ENCODE data around the gene PSMD13.

The PSMD13 gene

DNA sequence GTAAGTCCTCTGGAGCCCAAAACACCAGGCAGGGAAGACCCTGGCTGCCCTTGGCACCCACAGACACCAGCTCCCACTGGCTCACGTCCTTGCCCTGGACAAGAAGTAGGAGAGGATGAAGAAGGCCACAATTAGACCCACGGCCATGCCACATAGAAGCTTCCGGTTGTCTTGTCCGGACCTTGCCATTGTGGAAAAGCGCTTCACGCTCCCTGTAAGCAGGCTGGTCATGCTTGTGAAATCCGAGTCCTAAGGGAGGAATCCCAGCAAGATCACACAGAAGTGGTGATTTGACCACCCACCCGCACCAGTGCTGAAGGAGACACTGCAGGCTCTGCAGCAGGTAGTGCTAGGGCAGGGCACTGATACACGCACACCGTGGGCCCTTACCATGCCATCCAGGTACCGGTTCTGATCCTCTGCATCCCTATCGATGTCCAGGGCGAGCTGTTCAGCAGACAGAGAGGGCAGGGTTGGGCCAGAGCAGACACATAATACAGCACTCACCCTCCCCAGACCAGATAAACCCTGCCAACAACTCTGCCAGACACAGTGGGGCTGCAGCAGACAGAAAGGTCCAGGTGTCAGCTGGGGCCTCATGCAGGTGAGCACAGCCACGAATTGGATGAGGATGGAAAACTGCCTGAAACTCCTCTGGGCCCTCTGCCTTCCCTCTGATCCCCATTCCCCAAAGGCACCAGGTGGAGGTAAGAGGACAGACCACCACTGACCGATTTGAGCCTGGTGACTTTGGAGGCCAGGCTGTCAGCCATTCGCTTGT, 31.4 kb upstream of the PSMD13 start:
- no peak for DNase-seq

DNA sequence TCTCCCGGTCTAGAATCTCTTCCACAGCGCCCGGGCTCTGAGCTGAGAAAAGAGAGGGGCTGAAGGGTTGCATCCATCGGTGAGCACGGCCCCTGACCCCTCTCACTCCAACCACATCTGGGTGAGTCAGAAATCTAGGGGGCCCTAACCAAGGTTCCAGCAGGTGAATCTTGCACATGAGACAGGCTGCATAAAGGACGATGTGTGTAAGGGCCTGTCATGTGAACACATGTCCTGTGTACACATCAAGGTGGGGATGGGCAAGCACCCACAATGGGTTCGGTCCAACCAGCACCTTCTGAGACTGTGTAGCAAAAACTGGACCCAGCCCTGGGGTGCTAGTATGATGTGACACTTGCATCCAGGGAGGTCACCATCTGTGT, 30.8 kb upstream of the PSMD13 start:
- DNase-seq = no peak

DNA sequence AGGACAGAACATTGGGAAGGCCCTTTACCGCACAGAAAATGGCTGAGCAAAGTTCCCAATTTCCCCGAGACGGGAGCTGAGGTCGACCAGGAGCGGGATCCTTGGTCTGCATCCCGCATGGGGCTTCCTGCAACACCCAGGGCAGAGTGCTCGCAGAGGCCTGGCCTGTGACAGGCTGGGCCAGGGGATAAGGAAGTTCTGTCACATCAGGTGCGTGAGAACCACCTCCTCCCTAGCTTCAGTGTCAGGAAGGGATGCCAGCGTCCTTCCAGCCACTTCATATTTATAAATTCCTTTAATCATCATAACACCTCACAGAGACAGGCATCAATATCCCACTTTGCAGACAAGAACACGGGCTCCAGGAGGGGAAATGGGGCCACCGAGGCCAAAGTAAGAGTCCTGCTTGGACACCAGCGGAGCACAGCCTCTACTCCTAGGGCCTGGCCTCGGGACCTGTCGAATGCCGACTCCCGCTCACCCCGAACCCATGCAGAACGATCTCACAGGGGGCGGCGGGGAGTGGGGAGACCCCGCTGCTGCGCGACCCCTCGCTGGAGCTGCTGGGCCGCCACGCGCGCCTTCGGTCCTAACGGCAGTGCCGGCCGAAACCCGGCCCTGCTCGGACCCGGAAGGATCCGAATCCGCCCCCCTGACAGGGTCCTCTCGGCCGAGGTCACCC, 30.1 kb upstream of the PSMD13 start:
- peak; percentile 40 for DNase-seq

DNA sequence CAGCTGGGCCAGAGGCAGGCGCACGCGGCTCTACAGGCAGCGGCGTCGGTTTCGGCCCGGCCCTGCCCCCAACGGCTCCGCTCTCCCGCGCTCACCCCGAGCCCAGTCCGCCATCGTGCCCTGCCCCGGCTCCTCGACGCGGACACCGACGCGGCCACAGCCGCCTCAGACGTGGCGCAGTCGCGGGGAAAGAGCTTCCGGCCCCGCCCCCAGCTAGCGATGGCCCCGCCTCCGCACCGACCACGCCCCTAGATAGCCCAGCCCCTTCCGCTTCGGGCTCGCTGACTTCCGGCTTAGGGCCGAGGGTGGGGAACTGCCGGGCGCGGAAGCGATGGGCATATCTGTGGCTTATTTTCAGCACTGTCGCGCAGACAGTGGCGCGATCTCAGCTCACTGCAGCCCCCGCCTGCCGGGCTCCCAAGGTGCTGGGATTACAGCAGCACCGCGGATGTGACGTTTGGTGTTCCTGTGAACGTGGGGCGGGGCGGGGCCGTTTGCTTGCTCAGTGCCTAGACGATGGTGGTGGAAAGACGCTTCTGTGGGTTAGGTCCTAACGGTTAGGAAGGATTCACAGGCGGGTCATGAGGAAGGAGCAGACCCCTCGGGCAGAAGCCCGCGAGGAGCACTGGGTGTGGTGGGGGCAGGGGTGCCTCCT, 29.4 kb upstream of the PSMD13 start, which contains the start of the genes BET1L and RIC8A:
TSS of gene BET1L (minus strand) at position 192 of the 655 bp plus-strand sequence. CDS start at position 114, 78 bp downstream.
TSS of gene RIC8A (plus strand) at position 501 of the 655 bp plus-strand sequence. CDS start 1,147 bp downstream, outside the sequence.
- peak; percentile 99 for DNase-seq

DNA sequence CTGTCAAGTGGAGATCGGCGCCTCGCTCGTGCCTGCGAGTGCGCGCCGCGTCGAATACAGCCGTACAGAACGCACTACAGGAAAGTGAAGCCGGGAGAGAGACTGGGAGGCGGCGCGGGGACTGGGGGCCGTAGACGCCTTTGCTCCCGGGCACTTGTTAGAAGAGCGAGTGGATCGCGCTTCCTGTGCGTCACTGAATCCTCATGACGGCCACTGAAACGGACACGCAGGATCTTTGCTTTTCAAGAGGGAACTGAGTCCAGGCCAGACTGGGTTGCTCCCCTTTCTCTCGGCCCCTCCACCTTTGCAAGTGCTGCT, 29.0 kb upstream of the PSMD13 start:
- DNase-seq = no peak

DNA sequence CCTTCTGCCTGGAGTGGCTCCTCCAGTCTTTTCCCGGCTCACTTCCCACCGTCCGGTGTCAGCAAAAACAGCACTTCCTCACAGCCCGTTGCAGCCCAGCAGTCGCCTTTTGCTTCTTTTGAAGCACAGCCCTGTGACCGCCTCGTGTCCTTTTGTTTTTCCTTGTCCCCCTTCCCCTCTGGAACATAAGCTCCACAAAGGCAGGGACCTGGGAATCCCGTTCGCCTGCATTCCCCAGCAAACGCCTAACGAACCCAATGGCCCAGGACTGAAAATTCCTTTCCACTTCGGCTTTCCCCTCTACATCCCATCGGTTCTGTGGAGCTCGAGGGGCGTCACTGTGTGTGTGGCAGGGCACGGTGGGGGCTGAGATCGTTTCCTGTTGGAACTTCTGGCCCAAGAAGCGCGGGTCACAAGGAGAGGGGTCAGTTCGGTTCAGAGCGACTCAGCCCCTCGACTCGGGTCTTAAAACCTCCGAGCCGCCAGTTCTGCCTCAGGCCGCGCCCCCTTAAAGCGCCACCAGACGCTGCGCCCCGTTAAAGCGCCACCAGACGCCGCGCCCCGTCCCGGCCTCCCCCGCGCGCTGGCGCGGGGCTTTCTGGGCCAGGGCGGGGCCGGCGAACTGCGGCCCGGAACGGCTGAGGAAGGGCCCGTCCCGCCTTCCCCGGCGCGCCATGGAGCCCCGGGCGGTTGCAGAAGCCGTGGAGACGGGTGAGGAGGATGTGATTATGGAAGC, 28.4 kb upstream of the PSMD13 start:
- DNase-seq = peak; percentile 84

DNA sequence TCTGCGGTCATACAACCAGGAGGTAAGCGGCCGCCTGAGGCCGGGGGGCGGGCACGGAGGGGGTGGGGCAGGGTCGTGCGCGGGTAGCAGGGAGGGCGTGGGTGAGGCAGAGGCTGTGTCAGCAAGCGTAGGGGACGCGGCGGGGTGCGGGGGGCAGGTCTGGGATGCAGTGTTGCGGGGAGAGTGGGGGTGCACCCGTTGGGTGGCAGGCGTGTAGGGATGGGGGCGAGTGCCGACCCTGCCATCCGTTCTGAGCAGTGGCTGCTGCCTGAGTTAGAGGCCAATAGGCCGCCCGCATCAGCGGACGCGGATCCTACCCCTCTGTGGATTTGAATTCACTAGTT, 27.9 kb upstream of the PSMD13 start:
- no peak for DNase-seq

DNA sequence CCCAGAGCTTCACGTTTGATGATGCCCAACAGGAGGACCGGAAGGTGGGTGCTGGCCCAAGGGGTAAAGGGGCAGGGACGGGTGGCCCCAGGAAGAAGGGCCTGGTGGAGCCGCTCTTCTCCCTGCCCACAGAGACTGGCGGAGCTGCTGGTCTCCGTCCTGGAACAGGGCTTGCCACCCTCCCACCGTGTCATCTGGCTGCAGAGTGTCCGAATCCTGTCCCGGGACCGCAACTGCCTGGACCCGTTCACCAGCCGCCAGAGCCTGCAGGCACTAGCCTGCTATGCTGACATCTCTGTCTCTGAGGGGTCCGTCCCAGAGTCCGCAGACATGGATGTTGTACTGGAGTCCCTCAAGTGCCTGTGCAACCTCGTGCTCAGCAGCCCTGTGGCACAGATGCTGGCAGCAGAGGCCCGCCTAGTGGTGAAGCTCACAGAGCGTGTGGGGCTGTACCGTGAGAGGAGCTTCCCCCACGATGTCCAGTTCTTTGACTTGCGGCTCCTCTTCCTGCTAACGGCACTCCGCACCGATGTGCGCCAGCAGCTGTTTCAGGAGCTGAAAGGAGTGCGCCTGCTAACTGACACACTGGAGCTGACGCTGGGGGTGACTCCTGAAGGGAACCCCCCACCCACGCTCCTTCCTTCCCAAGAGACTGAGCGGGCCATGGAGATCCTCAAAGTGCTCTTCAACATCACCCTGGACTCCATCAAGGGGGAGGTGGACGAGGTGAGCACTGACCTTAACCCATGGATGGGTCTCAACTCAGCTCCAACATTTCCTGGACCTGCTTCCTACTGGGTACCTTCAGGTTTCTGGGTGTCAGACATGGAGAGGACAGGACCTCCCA, 27.3 kb upstream of the PSMD13 start:
- DNase-seq = no peak

DNA sequence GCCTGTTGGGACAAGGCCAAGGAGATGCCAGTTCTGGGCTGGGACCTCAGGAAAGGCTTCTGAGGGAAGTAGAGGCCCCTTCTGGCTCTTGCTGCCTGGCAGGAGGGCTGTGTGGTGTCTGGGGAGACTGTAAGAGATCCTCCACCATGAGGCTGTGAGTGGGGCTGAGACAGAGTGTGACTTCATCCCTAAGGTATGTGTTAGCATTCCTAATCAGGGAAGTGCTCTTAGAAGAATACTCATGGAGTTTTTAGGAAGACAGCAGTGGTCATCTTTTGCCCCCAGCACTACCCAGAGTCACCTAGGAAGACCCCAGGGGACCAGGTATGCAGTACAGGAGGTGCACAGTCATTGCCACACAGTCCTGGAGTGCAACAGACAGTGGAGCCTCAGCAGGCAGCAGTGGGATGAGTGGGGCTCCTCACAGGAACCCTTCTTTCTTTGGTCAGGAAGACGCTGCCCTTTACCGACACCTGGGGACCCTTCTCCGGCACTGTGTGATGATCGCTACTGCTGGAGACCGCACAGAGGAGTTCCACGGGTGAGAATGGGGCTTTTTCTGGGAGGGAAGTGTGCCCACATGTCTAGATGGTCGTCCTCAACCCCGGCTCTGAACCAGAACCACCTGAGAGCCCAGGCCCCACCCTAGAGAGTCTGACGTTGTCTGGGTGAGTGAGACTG, 26.5 kb upstream of the PSMD13 start:
- DNase-seq = peak; percentile 13

DNA sequence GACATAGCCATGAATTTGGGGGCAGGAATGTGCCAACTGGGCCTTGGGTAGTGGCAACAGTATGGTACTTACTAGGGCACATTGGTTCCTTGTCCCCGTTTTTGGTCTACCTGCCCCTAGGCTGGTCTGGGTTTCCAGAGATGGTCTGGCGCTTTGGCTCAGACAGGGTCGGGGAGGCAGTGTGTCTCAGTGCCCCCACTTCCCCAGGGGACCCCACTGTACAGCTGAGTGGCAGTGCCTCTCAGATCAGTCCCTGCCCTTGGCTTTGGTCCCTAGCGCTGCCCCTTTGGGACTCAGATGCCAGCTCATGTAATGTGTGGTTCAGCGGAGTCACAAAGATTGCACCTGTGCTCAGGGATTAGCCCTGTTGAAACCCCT, 26.0 kb upstream of the PSMD13 start:
- peak; percentile 13 for DNase-seq

DNA sequence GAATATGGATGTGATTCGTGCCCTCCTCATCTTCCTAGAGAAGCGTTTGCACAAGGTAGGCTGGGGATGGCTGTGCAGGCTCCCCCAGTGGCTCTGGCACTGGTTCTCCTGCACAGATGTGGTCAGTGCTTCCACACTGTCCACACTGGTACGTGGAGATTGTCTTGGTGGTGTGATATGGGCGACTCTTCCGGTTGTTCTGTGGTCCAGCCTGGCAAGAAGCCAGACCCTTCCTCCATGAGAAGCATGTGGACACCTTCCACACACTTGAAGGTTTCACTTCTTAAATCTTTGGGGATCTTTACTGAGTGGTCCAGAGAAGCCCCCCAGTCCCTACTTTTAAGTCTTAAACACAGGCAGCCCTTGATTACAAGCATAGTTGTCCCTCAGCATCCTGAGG, 25.5 kb upstream of the PSMD13 start:
- no peak for DNase-seq

DNA sequence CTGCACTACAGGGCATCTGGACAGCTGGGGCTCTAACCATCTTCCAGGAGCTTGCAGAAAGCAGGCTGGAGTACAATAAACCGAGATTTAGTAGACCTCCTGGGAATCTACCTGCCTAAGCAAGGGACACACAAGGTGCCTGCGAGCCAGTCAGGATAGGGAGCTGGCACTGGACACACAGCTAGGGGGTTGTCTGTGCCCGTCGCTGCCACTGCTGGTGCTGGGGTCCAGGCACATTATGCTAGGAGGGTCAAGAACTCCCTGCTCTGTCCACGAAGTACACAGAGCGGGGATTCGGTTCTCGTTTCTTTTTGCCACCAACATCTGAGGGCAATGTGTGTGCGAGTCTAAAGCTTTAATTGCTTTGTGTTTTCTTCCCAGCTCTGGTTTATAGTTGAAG, 25.0 kb upstream of the PSMD13 start:
- DNase-seq = no peak

DNA sequence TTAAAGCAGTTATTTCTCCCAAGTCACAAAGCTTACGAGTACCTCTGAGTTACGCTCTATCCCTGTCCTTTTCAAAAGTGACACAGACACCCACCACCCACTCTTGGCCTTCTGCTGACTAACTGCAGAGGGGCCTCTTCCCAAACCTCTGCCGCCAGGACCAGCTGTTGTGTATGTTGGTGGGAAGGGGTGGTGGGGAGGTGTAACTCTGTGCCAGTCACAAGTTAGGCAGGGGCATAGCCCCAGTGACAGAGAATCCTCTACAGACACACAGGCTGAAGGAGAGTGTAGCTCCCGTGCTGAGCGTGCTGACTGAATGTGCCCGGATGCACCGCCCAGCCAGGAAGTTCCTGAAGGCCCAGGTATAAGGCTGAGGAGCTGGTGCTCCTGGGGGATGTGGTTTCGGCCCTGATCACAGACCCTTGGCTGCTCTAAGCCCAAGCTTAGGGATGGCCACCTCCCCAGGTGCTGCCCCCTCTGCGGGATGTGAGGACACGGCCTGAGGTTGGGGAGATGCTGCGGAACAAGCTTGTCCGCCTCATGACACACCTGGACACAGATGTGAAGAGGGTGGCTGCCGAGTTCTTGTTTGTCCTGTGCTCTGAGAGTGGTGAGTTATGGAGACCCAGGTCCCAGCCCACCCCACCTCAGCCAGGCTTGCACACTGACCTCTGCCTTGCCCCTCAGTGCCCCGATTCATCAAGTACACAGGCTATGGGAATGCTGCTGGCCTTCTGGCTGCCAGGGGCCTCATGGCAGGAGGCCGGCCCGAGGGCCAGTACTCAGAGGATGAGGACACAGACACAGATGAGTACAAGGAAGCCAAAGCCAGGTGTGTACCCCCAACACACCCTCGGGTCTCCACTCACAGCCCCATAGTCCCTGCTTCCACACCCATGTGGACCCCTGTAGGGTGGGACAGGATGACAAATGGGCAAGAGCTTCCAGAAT, 24.4 kb upstream of the PSMD13 start:
- no peak for DNase-seq

DNA sequence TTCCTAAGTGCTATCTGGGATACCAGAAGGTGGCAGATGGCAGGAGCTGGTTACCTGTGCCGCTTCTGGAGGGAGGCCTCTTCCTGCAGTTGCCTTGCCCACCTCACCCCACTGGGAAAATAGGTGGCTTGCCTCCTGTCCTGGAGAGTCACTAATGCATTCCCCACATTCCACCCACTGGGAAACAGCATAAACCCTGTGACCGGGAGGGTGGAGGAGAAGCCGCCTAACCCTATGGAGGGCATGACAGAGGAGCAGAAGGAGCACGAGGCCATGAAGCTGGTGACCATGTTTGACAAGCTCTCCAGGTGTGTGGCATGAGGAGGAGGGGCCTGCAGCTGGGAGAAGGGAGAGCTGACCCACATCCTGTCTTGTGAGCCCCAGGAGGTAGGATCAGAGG, 23.7 kb upstream of the PSMD13 start:
- no peak for DNase-seq

DNA sequence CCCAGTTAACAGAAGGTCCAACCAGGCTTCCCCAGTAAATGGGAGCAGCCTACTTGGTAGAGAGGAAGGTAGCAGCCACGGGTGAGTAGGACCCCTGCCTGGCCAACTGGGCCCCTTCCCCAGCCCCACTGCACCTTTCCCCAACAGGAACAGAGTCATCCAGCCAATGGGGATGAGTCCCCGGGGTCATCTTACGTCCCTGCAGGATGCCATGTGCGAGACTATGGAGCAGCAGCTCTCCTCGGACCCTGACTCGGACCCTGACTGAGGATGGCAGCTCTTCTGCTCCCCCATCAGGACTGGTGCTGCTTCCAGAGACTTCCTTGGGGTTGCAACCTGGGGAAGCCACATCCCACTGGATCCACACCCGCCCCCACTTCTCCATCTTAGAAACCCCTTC, 22.7 kb upstream of the PSMD13 start:
- no peak for DNase-seq

DNA sequence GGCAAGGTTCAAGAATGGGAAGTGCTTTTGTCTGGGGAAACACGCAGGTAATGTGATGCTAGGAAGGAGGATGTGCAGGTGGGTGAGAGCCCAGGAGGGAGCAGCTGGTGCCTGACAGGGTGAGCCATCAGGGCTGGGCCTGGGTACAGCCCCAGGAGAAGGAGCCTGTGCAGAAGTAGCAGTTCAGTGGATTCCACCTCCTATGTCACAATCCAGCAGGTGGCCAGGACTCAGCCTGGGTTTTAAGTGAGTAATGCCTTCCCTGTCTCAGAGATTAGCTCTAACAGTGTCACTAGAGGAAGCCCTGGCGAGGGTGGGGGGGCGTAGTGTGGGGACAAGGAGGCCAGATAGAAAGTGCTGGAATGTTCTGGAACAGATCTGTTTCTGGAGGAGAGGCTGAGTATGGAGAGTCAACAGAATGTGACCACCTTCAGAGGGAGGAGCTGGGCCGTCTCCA, 21.2 kb upstream of the PSMD13 start:
- DNase-seq = peak; percentile 15

DNA sequence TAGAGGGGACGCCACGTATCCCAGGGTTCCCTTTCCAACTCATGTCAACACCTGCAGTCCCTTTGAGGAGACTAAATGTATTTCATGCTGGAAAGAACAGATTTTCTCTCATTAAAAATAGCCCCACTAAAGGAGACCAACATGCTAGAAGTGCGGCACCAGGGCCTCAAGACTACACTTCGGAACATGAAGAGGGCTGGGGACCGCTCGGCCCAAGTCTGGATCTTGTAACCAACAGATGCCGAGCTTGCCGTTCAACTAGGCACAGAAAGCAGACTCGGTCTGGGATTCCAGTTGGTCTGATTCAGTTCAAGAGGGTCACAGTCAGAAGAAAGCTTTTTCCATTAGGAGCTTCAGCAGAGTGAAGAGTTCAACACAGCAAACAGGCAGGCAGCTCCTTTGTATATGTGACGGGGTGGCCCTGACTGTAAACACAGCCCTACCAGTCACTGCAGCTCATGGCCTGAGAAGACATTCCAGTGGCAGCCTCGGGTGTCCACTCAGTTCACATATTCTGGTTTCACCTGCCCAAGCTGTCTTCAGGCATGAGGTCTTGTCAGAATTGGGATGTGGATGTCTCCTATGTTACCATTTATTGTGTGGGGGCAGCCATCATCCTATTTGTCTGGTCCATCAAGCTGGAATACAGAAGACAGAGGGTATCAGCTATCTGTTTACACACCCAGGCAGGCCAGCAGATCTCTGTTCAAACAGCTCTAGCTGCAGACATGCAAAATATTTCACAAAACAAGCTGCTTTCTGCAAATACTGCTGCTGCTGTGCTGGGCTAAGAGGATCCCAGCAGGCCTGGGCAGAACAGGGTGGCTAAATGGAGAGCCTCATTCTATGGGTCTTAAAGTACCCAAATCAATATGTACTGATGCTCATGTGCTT, 20.4 kb upstream of the PSMD13 start:
- DNase-seq = peak; percentile 15

DNA sequence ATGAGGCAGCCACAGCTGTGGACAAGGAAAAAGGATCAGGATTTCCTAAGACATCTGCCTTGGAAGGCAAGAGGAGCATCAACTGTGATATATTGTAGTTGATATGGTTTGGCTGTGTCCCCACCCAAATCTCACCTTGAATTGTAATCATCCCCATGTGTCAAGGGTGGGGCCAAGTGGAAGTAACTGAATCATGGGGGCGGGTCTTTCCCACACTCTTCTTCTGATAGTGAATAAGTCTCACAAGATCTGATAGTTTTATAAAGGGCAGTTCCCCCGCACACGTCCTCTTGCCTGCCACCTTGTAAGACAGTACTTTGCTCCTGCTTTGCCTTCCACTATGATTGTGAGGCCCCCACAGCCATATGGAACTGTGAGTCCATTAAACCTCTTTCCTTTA, 19.1 kb upstream of the PSMD13 start:
- no peak for DNase-seq

DNA sequence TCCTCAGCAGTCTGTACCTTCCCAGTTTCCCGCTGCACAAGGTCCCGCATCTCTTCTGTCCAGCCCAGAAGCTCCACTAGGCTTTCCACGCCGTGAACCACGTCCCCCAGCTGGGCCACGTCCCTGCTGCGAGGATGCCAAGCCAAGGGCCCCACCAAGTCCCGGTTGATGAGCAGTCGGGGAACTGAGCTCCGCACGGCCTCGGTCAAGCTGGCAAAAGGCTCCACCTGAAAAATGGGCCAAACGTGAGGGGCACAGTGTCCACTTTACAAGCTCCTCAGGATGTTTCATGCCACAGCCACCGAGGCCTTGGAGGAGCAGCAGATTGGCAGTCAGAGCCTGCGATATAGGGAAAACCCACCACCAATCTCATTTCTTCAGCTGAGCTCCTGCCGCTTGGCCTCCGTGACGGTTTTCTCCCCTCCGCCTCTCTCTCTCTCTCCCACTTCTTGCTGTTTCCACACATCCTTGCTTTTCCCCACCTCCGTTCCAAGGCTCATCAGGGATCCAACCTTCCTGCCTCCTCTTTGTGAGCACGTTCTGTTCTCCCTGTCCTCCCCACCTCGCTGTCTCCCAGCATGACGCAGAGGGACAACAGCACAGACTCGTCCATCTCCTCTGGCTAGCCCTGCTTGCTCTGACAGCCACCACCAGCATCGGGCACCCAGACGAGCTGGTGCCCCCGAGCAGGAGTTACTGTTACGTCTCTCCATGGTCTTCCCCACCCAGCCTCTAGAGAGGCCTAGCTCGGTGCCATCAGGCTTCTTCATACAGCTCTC, 17.8 kb upstream of the PSMD13 start:
- DNase-seq = no peak

Measured in activated T-cell treated with anti-CD3 and anti-CD28 coated beads, Interleukin-2, amount 50 U/mL, for 1 hour (primary cell).